Measurements from ENCODE around the gene MRPL37.

The MRPL37 gene

DNA sequence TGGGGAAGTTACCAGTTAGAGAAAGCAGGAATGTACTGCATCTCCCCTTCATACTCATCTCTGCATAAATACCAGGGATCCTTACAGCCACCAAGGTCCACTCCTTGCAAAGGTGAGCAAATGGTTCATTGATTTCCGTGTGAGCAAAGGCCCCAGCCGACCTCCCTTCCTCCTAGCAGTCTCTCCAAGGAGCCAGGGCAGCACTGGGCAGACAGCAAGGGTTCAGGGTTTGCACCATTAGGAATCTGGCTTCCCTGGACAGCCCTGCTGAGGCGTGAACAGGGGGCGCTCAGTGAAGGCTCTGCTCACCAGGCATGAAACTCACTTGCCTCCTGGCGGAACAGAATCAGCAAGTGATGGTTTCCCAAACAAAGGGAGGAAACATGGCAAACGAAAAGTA lies 65.7 kb downstream of the MRPL37 start:
- Histone ChIP-seq H3K4me3 (ENCODE audit: low read depth, low read length) (no peak overlapping the region), H3K9ac (no peak overlapping the region), H3K27ac (no peak overlapping the region), H3K9me3 (ENCODE audit: control insufficient read depth, low read length) (no peaks in the 10 kb centered on the region), H3K27me3 (ENCODE audit: control insufficient read depth, insufficient read depth, low read length) (no peaks in the 10 kb centered on the region), H3K36me3 (ENCODE audit: control insufficient read depth, insufficient read depth, low read length) (no peaks in the 10 kb centered on the region), H3K4me1 (no peaks in the 10 kb centered on the region), H3K4me2 (ENCODE audit: low read length) (no peak overlapping the region), H3K79me2 (no peaks in the 10 kb centered on the region), H2AFZ (no peak overlapping the region)
- TF ChIP-seq, protein P1, sequence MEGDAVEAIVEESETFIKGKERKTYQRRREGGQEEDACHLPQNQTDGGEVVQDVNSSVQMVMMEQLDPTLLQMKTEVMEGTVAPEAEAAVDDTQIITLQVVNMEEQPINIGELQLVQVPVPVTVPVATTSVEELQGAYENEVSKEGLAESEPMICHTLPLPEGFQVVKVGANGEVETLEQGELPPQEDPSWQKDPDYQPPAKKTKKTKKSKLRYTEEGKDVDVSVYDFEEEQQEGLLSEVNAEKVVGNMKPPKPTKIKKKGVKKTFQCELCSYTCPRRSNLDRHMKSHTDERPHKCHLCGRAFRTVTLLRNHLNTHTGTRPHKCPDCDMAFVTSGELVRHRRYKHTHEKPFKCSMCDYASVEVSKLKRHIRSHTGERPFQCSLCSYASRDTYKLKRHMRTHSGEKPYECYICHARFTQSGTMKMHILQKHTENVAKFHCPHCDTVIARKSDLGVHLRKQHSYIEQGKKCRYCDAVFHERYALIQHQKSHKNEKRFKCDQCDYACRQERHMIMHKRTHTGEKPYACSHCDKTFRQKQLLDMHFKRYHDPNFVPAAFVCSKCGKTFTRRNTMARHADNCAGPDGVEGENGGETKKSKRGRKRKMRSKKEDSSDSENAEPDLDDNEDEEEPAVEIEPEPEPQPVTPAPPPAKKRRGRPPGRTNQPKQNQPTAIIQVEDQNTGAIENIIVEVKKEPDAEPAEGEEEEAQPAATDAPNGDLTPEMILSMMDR (IDR thresholded peaks at IDR 0.05), result no peak

DNA sequence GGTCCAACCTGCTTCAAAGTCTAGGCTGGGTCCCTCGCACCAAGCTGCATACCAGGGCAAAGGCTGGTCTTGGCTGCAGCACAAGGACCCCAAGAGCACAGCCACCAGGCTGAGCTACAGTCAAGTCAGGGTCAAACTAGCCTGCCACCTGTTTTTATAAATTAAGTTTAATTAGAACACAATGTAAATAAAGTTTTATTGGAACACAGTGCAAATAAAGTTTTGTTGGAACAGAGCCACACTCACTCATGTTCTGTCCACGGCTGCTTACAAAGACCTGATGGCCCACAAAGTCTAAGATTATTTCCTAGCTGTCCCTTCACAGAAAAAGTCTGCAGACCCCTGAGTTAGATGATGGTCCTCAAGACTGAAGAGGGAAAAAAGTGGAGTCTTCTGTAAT lies 66.2 kb downstream of the MRPL37 start:
- TF ChIP-seq, protein P1 (IDR thresholded peaks at IDR 0.05), result no peak
- H3K4me3 ChIP-seq (ENCODE audit: low read depth, low read length), result no peak overlapping the region
- H3K27me3 ChIP-seq (ENCODE audit: control insufficient read depth, insufficient read depth, low read length), result no peaks in the 10 kb centered on the region
- no peaks in the 10 kb centered on the region for H3K4me1 ChIP-seq
- H3K4me2 ChIP-seq (ENCODE audit: low read length), result no peak overlapping the region
- no peak overlapping the region for H3K9ac ChIP-seq
- H3K9me3 ChIP-seq (ENCODE audit: control insufficient read depth, low read length), result no peaks in the 10 kb centered on the region
- H2AFZ ChIP-seq, result no peak overlapping the region
- H3K27ac ChIP-seq, result no peak overlapping the region
- H3K79me2 ChIP-seq, result no peaks in the 10 kb centered on the region
- H3K36me3 ChIP-seq (ENCODE audit: control insufficient read depth, insufficient read depth, low read length), result no peaks in the 10 kb centered on the region

DNA sequence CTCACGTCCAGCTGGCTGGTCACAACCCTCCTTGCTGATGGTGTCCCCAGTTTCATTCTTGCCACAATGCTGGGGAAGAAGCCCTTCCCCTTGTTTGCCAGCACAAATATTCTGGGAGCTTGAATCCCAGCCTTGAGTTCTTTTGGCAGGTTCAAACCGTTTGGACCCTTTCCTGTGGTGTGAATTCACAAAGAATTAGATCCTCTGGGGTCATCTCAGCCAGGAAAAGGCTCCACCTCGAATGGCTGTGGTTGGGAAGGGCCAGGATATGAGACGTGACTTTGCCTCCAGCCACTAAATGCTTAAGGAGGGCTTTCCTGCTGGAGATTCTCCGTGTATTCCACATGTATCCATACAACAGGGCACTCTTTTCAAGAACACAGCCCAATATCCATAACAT lies 66.9 kb downstream of the MRPL37 start:
- Histone ChIP-seq H3K27ac (no peak overlapping the region), H3K4me3 (ENCODE audit: low read depth, low read length) (no peak overlapping the region)
- TF ChIP-seq, protein P1 (IDR thresholded peaks at IDR 0.05), result no peak

More for the DNA sequence above, 66.9 kb downstream of the MRPL37 start:
- Histone ChIP-seq H2AFZ (no peak overlapping the region), H3K36me3 (ENCODE audit: control insufficient read depth, insufficient read depth, low read length) (no peaks in the 10 kb centered on the region), H3K9ac (no peak overlapping the region), H3K4me2 (ENCODE audit: low read length) (no peak overlapping the region), H3K27me3 (ENCODE audit: control insufficient read depth, insufficient read depth, low read length) (no peaks in the 10 kb centered on the region), H3K4me1 (no peaks in the 10 kb centered on the region), H3K9me3 (ENCODE audit: control insufficient read depth, low read length) (no peaks in the 10 kb centered on the region), H3K79me2 (no peaks in the 10 kb centered on the region)

Data from parathyroid adenoma (tissue), 2 donors.